ENCODE data around the gene RAG2. TPM values are rescaled to one million over a fixed set of nuclear protein-coding genes. Genes with fewer than 3 reads are reported as not detected.
A peak's percentile ranks its signal among the peaks of the same experiment; 100 is the strongest.

The RAG2 gene
- total and polyA plus RNA-seq, 10 of the 15 experiments (the other 5 are each of a cell fraction or from before 2014, with no cell fraction given): not detected

DNA sequence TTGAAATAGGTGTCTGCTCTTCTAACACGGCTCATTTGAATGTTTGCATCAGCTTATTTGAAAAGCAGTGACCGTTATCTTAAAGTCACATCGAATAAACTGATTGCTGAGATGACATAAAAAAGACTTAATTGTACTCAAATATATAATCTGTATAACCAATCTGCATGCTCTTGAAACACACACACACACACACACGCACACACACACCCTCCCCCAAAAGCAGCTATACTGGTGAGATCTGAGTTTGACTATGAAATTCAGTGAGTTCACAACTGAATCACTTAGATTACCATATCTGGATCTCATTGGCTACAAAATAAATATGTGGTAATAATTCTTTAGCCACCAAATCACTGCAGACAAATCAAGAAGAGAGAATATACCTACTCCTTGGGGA lies 7.5 kb downstream of the RAG2 start:
- in situ Hi-C loops (cut with MboI) (no loop called here), intact Hi-C loops (cut with micrococcal nuclease; ENCODE audit: unreplicated experiment) (no loop called here)
- Histone ChIP-seq H2AFZ (ENCODE audit: control insufficient read depth, low read depth, low read length) (no peak overlapping the region), H3K27ac (ENCODE audit: control insufficient read depth, insufficient read depth) (no peak overlapping the region), H3K4me2 (ENCODE audit: control insufficient read depth, insufficient read depth) (no peak overlapping the region), H3K4me3 (no peak overlapping the region), H3K9ac (ENCODE audit: control insufficient read depth, insufficient read depth, low read length) (no peak overlapping the region), H3K79me2 (ENCODE audit: control insufficient read depth, insufficient read depth, low read length) (no peaks in the 10 kb centered on the region), H3K36me3 (ENCODE audit: control insufficient read depth in 2 of 2, insufficient read depth in 2 of 2, low read length in 1 of 2) (no peaks in the 10 kb centered on the region), H3K27me3 (replicated peaks in 1 of 2; ENCODE audit: control insufficient read depth in 2 of 2, insufficient read depth in 2 of 2, low read length in 1 of 2) (peaks cover 4 to 8% of the 10 kb centered on the region in 2 experiments; a peak in 2 of 4 replicates), H3K9me3 (replicated peaks; ENCODE audit: control insufficient read depth, insufficient read depth, low read length) (no peaks in the 10 kb centered on the region), H3K4me1 (ENCODE audit: control insufficient read depth, insufficient read depth, low read length) (no peaks in the 10 kb centered on the region), H4K20me1 (ENCODE audit: control insufficient read depth, insufficient read depth) (no peaks in the 10 kb centered on the region)
- SMC1A ChIA-PET (ENCODE audit: uncharacterized antibody, unreplicated experiment): no interaction called here
- RAD21 ChIA-PET (ENCODE audit: unreplicated experiment): no interaction called here
- TF ChIP-seq RELB (IDR thresholded peaks at IDR 0.05; ENCODE audit: low read depth) (no peak), NFYA (IDR thresholded peaks at IDR 0.05; ENCODE audit: borderline replicate concordance, low read depth, low read length) (no peak), SPI1 (IDR thresholded peaks at IDR 0.05; ENCODE audit: borderline replicate concordance, insufficient read depth, low read depth, low read length) (no peak), SMC3 (IDR thresholded peaks at IDR 0.05; ENCODE audit: borderline replicate concordance, low read length) (no peak), POLR2AphosphoS2 (IDR thresholded peaks at IDR 0.05; ENCODE audit: low read depth, low read length) (no peak), POLR2A (IDR thresholded peaks at IDR 0.05; ENCODE audit: low read depth, low read length) (no peak), PRDM15 (CRISPR knock-in tag; IDR thresholded peaks at IDR 0.05) (no peak), EED (IDR thresholded peaks at IDR 0.05; ENCODE audit: low read depth) (no peak), ZNF217 (IDR thresholded peaks at IDR 0.05) (no peak), SP1 (IDR thresholded peaks at IDR 0.05; ENCODE audit: low read depth, low read length) (no peak)
- TF ChIP-seq, protein P1, sequence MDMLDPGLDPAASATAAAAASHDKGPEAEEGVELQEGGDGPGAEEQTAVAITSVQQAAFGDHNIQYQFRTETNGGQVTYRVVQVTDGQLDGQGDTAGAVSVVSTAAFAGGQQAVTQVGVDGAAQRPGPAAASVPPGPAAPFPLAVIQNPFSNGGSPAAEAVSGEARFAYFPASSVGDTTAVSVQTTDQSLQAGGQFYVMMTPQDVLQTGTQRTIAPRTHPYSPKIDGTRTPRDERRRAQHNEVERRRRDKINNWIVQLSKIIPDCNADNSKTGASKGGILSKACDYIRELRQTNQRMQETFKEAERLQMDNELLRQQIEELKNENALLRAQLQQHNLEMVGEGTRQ (IDR thresholded peaks at IDR 0.05; ENCODE audit: borderline replicate concordance, low read depth, low read length): no peak
- BruUV-seq (replicated peaks): no TSS peak
- FAIRE-seq (peak; percentile 74), ATAC-seq (no peak), DNase-seq (ENCODE audit: low read depth, low spot score) (no peak)
- CTCF ChIA-PET: interaction anchor here (0.5 to 0.7 kb wide), 2 partner anchors 82 to 112 kb away, joined by 3 read pairs; no protein-coding TSS in a partner anchor
- POLR2A ChIA-PET: no interaction called here
- WGBS (ENCODE audit: insufficient coverage, insufficient replicate concordance, low lambda C conversion rate, missing lambda C conversion rate): 24% methylated on average over 4 of the region's 4 CpGs
